Esophagus muscularis mucosa (tissue), 4 donors: ENCODE measurements around the gene MRPS24.

ENCODE experiments used
- CTCF ChIP-seq, 3 experiments: fragments of 200-600 bp in 2 of 3; fragments of 450-650 bp in 1 of 3; sonication (generic) in 2 of 3; IDR thresholded peaks; one replicate each; pipeline ENCODE4 v1.5.1; 2017 to 2019; ENCODE audit warnings: antibody characterized with exemption in 3 of 3, mild to moderate bottlenecking in 2 of 3, moderate library complexity in 1 of 3
- EP300 ChIP-seq: sonication (generic); formaldehyde crosslinking; IDR thresholded peaks from one replicate; pipeline ENCODE4 v1.6.1; 2017; ENCODE audit warnings: antibody characterized with exemption
- POLR2A ChIP-seq: fragments of 450-650 bp; IDR thresholded peaks from one replicate; pipeline ENCODE4 v1.6.1; 2017; ENCODE audit warnings: antibody characterized with exemption, moderate library complexity, mild to moderate bottlenecking, low read depth
- POLR2AphosphoS5 ChIP-seq, 2 donors: sonication (generic); formaldehyde crosslinking; IDR thresholded peaks; one replicate each; pipeline ENCODE4 v1.6.1; 2017; ENCODE audit warnings: antibody characterized with exemption in 2 of 2

- TF ChIP-seq CTCF (IDR thresholded peaks at IDR 0.05) (no peak), POLR2A (no peak), EP300 (no peak), POLR2AphosphoS5 (IDR thresholded peaks at IDR 0.05) (no peak)
Observed at GRCh38 chr7:43884209-43884608, 14.9 kb upstream of the MRPS24 start.
